HAP-1 (cell line): Measurements from ENCODE around the gene ZNF831.

Experiments
- DNase-seq, 2 experiments: peaks; one replicate each; pipeline ENCODE4 v3.0.0-alpha.2; 2016 to 2020; ENCODE audit warnings: low spot score in 2 of 2
- H3K27me3 ChIP-seq: fragments of 250-450 bp; sonication (Bioruptor Pico); 2 replicates; pipeline ENCODE4 v1.5.1; 2020; ENCODE audit warnings: low read depth, mild to moderate bottlenecking, moderate library complexity
- H3K36me3 ChIP-seq: fragments of 250-450 bp; sonication (Bioruptor Pico); replicated peaks from 2 replicates; pipeline ENCODE4 v1.5.1; 2020; ENCODE audit warnings: mild to moderate bottlenecking
- H3K4me1 ChIP-seq: fragments of 250-450 bp; sonication (Bioruptor Pico); 2 replicates; pipeline ENCODE4 v1.5.1; 2020; ENCODE audit warnings: mild to moderate bottlenecking
- H3K4me3 ChIP-seq: fragments of 250-450 bp; sonication (Bioruptor Pico); 2 replicates; pipeline ENCODE4 v1.5.1; 2020; ENCODE audit warnings: mild to moderate bottlenecking, moderate library complexity
- H3K9me3 ChIP-seq: fragments of 250-450 bp; sonication (Bioruptor Pico); 2 replicates; pipeline ENCODE4 v1.5.1; 2020; ENCODE audit warnings: mild to moderate bottlenecking, moderate library complexity
- in situ Hi-C: fragments of 300-500 bp; cut with MboI; formaldehyde crosslinking; loops from 3 replicates; pipeline ENCODE4 v1.14.3; 2020; ENCODE audit warnings: low sequenced_read_pairs, inconsistent platforms, mixed read lengths

The ZNF831 gene

DNA sequence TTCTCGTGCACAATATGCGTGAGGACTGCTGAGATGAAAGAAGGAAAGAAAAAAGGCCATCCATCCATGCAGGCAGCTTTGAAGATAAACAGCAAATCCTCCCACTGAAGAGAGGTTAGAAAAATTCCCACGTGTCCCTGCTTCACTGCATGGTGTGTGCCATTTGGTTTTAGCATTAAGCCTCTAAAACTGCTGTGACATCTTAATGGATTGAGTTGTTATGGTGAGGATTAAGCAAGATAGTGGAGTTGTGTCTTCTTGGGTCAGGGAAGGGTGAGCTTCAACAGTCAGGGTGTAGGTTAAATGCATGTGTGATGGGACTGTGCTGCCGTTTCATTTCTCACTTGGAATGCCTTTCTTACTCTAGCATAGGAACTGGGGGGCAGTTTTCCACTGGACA lies 50.5 kb downstream of the ZNF831 start:
- H3K4me1 ChIP-seq = no peaks in the 10 kb centered on the region
- H3K4me3 ChIP-seq = no peak overlapping the region
- in situ Hi-C loops = loop anchor here (25.0 kb wide), 1 partner anchor 352 kb away; the partner anchor contains the start of genes GNAS and GNAS-AS1
- peaks cover 11% of the 10 kb centered on the region for H3K27me3 ChIP-seq
- H3K9me3 ChIP-seq = no peaks in the 10 kb centered on the region
- no peak for DNase-seq
- H3K36me3 ChIP-seq = no peaks in the 10 kb centered on the region

- Histone ChIP-seq H3K9me3 (no peaks in the 10 kb centered on the region), H3K36me3 (no peaks in the 10 kb centered on the region), H3K27me3 (peaks cover 11% of the 10 kb centered on the region), H3K4me1 (no peaks in the 10 kb centered on the region), H3K4me3 (no peak overlapping the region)
- in situ Hi-C loops = loop anchor here (25.0 kb wide), 1 partner anchor 353 kb away; the partner anchor contains the start of genes GNAS and GNAS-AS1
- no peak for DNase-seq
Measured at GRCh38 chr20:59214606-59215547, 51.3 kb downstream of the ZNF831 start.

DNA sequence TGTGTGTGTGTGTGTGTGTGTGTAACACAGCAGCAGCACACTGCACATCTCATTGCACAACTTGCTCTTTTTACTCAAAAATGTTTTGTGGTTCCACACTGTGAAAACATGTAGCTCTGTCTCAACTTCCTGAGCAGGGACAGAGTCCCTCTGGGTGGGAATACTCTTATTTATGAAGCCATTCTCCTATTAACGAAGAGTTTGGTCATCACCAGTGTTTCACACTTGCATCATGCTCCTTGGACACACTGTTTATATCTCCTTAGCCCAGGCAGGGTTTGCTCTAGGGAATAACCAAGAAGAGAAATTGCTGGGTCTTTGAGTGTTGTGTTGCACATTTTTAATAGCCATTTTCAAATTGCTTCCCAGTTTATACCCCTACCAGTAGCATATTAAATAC lies 53.6 kb downstream of the ZNF831 start:
- Histone ChIP-seq H3K9me3 (0 out of 2 replicates have a peak, but pooled peaks cover 3% of the 10 kb centered on the region), H3K27me3 (peaks cover 11% of the 10 kb centered on the region), H3K36me3 (no peaks in the 10 kb centered on the region), H3K4me3 (no peak overlapping the region), H3K4me1 (no peaks in the 10 kb centered on the region)
- in situ Hi-C loops = loop anchor here (25.0 kb wide), 1 partner anchor 355 kb away; the partner anchor contains the start of genes GNAS and GNAS-AS1
- DNase-seq = no peak

GRCh38 chr20:59217794-59218280 lies 54.2 kb downstream of the ZNF831 start:
- Histone ChIP-seq H3K36me3 (no peaks in the 10 kb centered on the region), H3K4me3 (no peak overlapping the region), H3K9me3 (0 out of 2 replicates have a peak, but pooled peaks cover 3% of the 10 kb centered on the region), H3K4me1 (no peaks in the 10 kb centered on the region; the same call in 1 of the 2 replicates), H3K27me3 (peaks cover 11% of the 10 kb centered on the region)
- DNase-seq = no peak
- in situ Hi-C loops = loop anchor here (25.0 kb wide), 1 partner anchor 356 kb away; the partner anchor contains the start of genes GNAS and GNAS-AS1

- no peak for DNase-seq
- in situ Hi-C loops = loop anchor here (25.0 kb wide), 1 partner anchor 357 kb away; the partner anchor contains the start of genes GNAS and GNAS-AS1
- H3K27me3 ChIP-seq = peaks cover 9% of the 10 kb centered on the region
- no peaks in the 10 kb centered on the region; the same call in 1 of the 2 replicates for H3K4me1 ChIP-seq
- H3K36me3 ChIP-seq = no peaks in the 10 kb centered on the region
- H3K4me3 ChIP-seq = no peak overlapping the region
- H3K9me3 ChIP-seq = 0 out of 2 replicates have a peak, but pooled peaks cover 3% of the 10 kb centered on the region
Measured at GRCh38 chr20:59219211-59219610, 55.6 kb downstream of the ZNF831 start.

DNA sequence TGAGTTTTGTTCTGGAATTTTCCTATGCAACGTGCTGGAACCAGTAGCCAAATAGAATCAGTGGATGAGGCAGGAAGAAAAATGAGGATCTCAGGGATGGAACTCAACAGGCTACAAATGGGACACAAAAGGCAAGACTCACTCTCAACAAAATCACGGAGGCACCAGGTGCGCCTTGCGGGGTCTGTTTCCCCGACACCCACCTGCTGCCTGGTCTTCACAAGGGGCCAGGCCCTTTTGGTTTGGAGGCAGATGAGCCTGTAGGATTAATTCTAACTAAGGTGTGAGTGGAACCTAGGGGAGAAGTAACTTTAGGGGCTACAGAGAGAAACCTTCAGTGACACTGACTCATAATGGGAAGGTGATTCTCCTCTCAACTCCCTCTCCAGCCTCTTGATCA lies 56.5 kb downstream of the ZNF831 start:
- Histone ChIP-seq H3K4me1 (no peaks in the 10 kb centered on the region; the same call in 1 of the 2 replicates), H3K27me3 (peaks cover 2% of the 10 kb centered on the region), H3K4me3 (no peak overlapping the region), H3K9me3 (0 out of 2 replicates have a peak, but pooled peaks cover 3% of the 10 kb centered on the region), H3K36me3 (no peaks in the 10 kb centered on the region)
- DNase-seq = no peak
- in situ Hi-C loops = loop anchor here (25.0 kb wide), 1 partner anchor 358 kb away; the partner anchor contains the start of genes GNAS and GNAS-AS1

GRCh38 chr20:59221049-59221706 lies 57.6 kb downstream of the ZNF831 start:
- H3K36me3 ChIP-seq = no peaks in the 10 kb centered on the region
- in situ Hi-C loops = loop anchor here (25.0 kb wide), 1 partner anchor 359 kb away; the partner anchor contains the start of genes GNAS and GNAS-AS1
- no peak overlapping the region for H3K4me3 ChIP-seq
- 0 out of 2 replicates have a peak, but pooled peaks cover 3% of the 10 kb centered on the region for H3K9me3 ChIP-seq
- DNase-seq = no peak
- H3K4me1 ChIP-seq = no peaks in the 10 kb centered on the region; the same call in 1 of the 2 replicates
- peaks cover under 1% of the 10 kb centered on the region for H3K27me3 ChIP-seq

DNA sequence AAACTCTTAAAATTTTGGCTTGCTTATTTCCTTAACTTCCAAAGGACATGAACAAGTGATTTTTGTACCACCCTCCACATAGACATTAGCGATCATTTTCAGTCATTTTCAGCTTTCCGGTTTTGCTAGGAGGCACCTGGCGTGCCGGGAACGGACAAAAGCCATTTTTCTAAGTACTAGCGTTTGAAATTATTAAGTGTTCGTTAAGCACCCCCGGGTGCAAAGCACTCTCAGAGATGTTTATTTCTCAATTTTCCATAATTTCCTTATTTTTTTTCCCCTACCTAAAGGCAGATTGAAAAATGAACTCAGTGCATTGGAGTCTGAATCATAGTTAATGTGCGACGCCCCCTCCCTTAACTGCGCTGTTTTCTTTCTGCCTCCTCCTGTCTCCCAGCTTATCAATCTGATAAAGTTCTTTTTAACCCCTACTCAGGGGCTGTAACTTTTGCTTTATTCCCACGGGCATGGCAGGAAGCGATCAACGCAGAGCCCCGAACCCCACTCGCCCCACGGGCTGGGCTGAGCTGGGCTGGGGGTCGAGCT lies 58.2 kb downstream of the ZNF831 start:
- 0 out of 2 replicates have a peak, but pooled peaks cover 3% of the 10 kb centered on the region for H3K9me3 ChIP-seq
- H3K27me3 ChIP-seq = peaks cover 6% of the 10 kb centered on the region
- in situ Hi-C loops = loop anchor here (25.0 kb wide), 1 partner anchor 359 kb away; the partner anchor contains the start of genes GNAS and GNAS-AS1

GRCh38 chr20:59222253-59223181 lies 58.9 kb downstream of the ZNF831 start:
- peak; percentile 74 to 90 for DNase-seq
- H3K4me1 ChIP-seq = no peaks in the 10 kb centered on the region; the same call in 1 of the 2 replicates
- 0 out of 2 replicates have a peak, but pooled peaks cover 3% of the 10 kb centered on the region for H3K9me3 ChIP-seq
- peaks cover 6% of the 10 kb centered on the region for H3K27me3 ChIP-seq
- peak overlapping the region; percentile 19 for H3K4me3 ChIP-seq
- no peaks in the 10 kb centered on the region for H3K36me3 ChIP-seq
- in situ Hi-C loops = loop anchor here (25.0 kb wide), 1 partner anchor 360 kb away; the partner anchor contains the start of genes GNAS and GNAS-AS1

More for the DNA sequence above, 58.2 kb downstream of the ZNF831 start:
- Histone ChIP-seq H3K4me3 (no peak overlapping the region), H3K4me1 (no peaks in the 10 kb centered on the region; the same call in 1 of the 2 replicates), H3K36me3 (no peaks in the 10 kb centered on the region)
- no peak for DNase-seq

GRCh38 chr20:59223182-59223601 lies 59.6 kb downstream of the ZNF831 start:
- in situ Hi-C loops = loop anchor here (25.0 kb wide), 1 partner anchor 361 kb away; the partner anchor contains the start of genes GNAS and GNAS-AS1
- no peaks in the 10 kb centered on the region for H3K36me3 ChIP-seq
- DNase-seq = peak in 1 of 2 experiments; percentile 35
- 0 out of 2 replicates have a peak, but pooled peaks cover 3% of the 10 kb centered on the region for H3K9me3 ChIP-seq
- no peaks in the 10 kb centered on the region; the same call in 1 of the 2 replicates for H3K4me1 ChIP-seq
- H3K4me3 ChIP-seq = no peak overlapping the region
- peaks cover 6% of the 10 kb centered on the region for H3K27me3 ChIP-seq

- in situ Hi-C loops = loop anchor here (25.0 kb wide), 1 partner anchor 361 kb away; the partner anchor contains the start of genes GNAS and GNAS-AS1
- Histone ChIP-seq H3K36me3 (no peaks in the 10 kb centered on the region), H3K9me3 (0 out of 2 replicates have a peak, but pooled peaks cover 3% of the 10 kb centered on the region), H3K27me3 (peaks cover 6% of the 10 kb centered on the region), H3K4me3 (no peak overlapping the region), H3K4me1 (no peaks in the 10 kb centered on the region; the same call in 1 of the 2 replicates)
- DNase-seq = no peak
Measured at GRCh38 chr20:59223750-59224149, 60.1 kb downstream of the ZNF831 start.
